ENCODE measurements around the gene INTS2. TPM values are rescaled to one million over a fixed set of nuclear protein-coding genes. Genes with fewer than 3 reads are reported as not detected.
A peak's percentile ranks its signal among the peaks of the same experiment; 100 is the strongest.

Gene INTS2
- 15.7 and 17.5 TPM in 2 replicates for total RNA-seq (2021)
- percentile 76 among the genes with signal in this experiment for Bru-seq, nascent RNA
- BruChase-seq, experiment 1, labeled RNA remaining after a 2-hour chase: percentile 81 among the genes with signal in this experiment
- BruChase-seq, experiment 2, labeled RNA remaining after a 6-hour chase: percentile 82 among the genes with signal in this experiment
- long read RNA-seq, full-length matches to known transcripts: 7 of 13 reads
- long read RNA-seq, partial matches to known transcripts: 1 of 13 reads
- long read RNA-seq, other reads (novel, unspliced or antisense): 5 of 13 reads

DNA sequence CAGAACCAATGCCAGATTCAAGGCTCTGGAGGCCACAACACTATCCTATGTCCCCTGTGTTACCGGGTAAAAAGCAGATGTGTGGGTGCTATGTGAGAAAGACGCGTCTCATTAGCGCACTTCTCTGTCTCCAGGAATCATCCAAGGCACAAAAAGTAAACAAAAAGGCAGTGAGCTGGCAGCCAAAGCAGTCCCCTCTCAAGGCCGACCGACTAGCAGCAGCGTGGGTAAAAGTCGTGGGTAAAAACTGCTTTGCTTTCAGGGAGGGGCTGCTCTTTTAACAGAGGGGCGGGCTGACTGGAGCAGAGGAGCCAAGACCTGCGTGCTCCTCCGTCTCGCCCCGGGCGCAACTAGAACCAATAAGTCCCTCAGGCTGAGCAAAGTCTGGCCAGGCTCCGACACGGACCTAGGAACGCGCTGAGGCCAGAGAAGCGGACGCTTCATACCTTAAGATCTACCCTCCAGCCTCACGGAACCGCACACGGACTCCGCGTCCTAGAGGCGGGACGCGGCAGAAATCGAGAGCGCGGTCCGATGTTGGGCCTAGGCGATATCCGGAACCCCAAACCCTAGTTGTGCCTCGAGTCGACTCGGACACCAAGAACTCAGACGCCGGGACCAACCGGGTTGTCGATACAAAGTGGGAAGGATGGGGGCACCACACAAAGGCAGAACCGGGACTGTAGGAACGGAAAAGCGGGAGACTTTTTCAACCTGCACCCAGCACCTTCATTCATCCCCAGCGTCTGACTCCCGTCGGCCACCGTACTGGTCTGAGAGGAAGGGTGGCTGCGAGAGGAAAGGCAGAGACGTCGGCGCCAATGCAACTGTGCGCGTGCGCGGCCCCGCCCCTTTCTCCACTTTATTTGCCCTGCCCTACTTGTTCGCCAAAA is at the start of gene INTS2:
INTS2 (minus strand) TSS at position 775 of the 893 bp plus-strand sequence. CDS start 1,338 bp downstream, outside the sequence.
- POLR2A ChIA-PET (ENCODE audit: unreplicated experiment): interaction anchor here (0.6 kb wide), 1 partner anchor 65 kb away, joined by 5 read pairs; no protein-coding TSS in a partner anchor
- peak; percentile 74 to 91 for DNase-seq
- CTCF ChIA-PET: interaction anchor here (0.7 kb wide), 1 partner anchor 332 kb away, joined by 3 read pairs; no protein-coding TSS in a partner anchor

DNA sequence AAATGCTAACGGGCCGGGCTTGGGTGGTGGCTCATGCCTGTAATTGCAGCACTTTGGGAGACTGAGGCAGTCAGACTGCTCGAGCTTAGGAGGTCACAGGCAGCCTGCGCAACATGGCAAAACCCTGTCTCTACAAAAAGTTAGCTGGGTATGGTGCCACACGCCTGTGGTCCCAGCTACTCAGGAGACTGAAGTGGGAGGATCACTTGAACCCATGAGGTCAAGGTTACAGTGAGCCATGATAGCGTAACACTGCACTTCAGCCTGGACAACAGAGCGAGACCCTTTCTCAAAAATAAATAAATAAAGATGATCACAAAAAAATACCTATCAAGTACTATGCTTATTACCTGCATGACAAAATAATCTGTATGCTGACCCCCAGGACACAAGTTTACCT is 46.3 kb upstream of the INTS2 start:
- no peaks in the 10 kb centered on the region; the same call in 1 of the 2 replicates for H3K79me2 ChIP-seq (ENCODE audit: low read depth)
- CTCF ChIA-PET: no interaction called here

More for the DNA sequence above, at the start of gene INTS2:
- no peaks in the 10 kb centered on the region for H3K9me3 ChIP-seq (ENCODE audit: insufficient read depth, low read depth)
- H3K36me3 ChIP-seq (ENCODE audit: low read depth): no peaks in the 10 kb centered on the region
- intact Hi-C loops (cut with micrococcal nuclease; ENCODE audit: unreplicated experiment): no loop called here
- H4K20me1 ChIP-seq (ENCODE audit: insufficient read depth): no peaks in the 10 kb centered on the region
- peak within 1 kb of the TSS; percentile 97 for H2AFZ ChIP-seq
- peaks cover 11% of the 10 kb centered on the region; the same call in 1 of the 2 replicates for H3K4me1 ChIP-seq (replicated peaks; ENCODE audit: insufficient read depth)
- H3F3A ChIP-seq (ENCODE audit: insufficient read depth, low read depth): 0 out of 2 replicates have a peak, but pooled peaks cover 4% of the 10 kb centered on the region
- no peak for TF ChIP-seq EZH2 (IDR thresholded peaks at IDR 0.05; ENCODE audit: low read depth)
- no peak for TF ChIP-seq CTCF (conservative IDR thresholded peaks at IDR 0.05)
- peak within 1 kb of the TSS; percentile 62 for H3K27ac ChIP-seq
- H3K27me3 ChIP-seq (ENCODE audit: insufficient read depth, low read depth): no peaks in the 10 kb centered on the region
- H3K79me2 ChIP-seq (ENCODE audit: low read depth): peaks cover 19% of the 10 kb centered on the region
- H3K4me2 ChIP-seq: peak within 1 kb of the TSS; percentile 98
- no peaks in the 10 kb centered on the region for H3K9me2 ChIP-seq (ENCODE audit: insufficient read depth)
- peak within 1 kb of the TSS; percentile 94 for H3K4me3 ChIP-seq
- TSS peak; percentile 77 for BruUV-seq (replicated peaks)

More for the DNA sequence above, 46.3 kb upstream of the INTS2 start:
- Histone ChIP-seq H3K36me3 (ENCODE audit: low read depth) (peaks cover 21% of the 10 kb centered on the region), H3K9me2 (ENCODE audit: insufficient read depth) (no peaks in the 10 kb centered on the region), H3K4me1 (replicated peaks; ENCODE audit: insufficient read depth) (no peaks in the 10 kb centered on the region), H3K4me2 (no peak overlapping the region), H3K9me3 (ENCODE audit: insufficient read depth, low read depth) (no peaks in the 10 kb centered on the region), H3F3A (ENCODE audit: insufficient read depth, low read depth) (peaks cover 17% of the 10 kb centered on the region; the same call in 1 of the 2 replicates), H3K27me3 (ENCODE audit: insufficient read depth, low read depth) (no peaks in the 10 kb centered on the region), H3K4me3 (no peak overlapping the region), H2AFZ (no peak overlapping the region), H4K20me1 (ENCODE audit: insufficient read depth) (peaks cover 15% of the 10 kb centered on the region), H3K27ac (no peak overlapping the region)
- no peak for DNase-seq
- intact Hi-C loops (cut with micrococcal nuclease; ENCODE audit: unreplicated experiment): no loop called here
- BruUV-seq (replicated peaks): no TSS peak
- no peak for TF ChIP-seq CTCF (conservative IDR thresholded peaks at IDR 0.05)
- no peak for TF ChIP-seq EZH2 (IDR thresholded peaks at IDR 0.05; ENCODE audit: low read depth)
- POLR2A ChIA-PET (ENCODE audit: unreplicated experiment): no interaction called here

Measured in PC-9 (cell line).